SU-DHL-6 (cell line): Measurements from ENCODE around the gene SARDH.

Experiments
- CTCF ChIP-seq: fragments of 200-600 bp; sonication (generic); IDR thresholded peaks from one replicate; pipeline ENCODE4 v1.5.1; 2017; ENCODE audit warnings: antibody characterized with exemption, mild to moderate bottlenecking, low read length, moderate library complexity; ENCODE audit not compliant: insufficient read depth, poor library complexity, severe bottlenecking
- EZH2phosphoT487 ChIP-seq: fragments of 200-600 bp; sonication (generic), shearing (Covaris generic); conservative IDR thresholded peaks from 2 replicates; pipeline ENCODE4 v1.6.1; 2018; ENCODE audit warnings: mild to moderate bottlenecking, antibody characterized with exemption, low read length, moderate library complexity, mixed read lengths

DNA sequence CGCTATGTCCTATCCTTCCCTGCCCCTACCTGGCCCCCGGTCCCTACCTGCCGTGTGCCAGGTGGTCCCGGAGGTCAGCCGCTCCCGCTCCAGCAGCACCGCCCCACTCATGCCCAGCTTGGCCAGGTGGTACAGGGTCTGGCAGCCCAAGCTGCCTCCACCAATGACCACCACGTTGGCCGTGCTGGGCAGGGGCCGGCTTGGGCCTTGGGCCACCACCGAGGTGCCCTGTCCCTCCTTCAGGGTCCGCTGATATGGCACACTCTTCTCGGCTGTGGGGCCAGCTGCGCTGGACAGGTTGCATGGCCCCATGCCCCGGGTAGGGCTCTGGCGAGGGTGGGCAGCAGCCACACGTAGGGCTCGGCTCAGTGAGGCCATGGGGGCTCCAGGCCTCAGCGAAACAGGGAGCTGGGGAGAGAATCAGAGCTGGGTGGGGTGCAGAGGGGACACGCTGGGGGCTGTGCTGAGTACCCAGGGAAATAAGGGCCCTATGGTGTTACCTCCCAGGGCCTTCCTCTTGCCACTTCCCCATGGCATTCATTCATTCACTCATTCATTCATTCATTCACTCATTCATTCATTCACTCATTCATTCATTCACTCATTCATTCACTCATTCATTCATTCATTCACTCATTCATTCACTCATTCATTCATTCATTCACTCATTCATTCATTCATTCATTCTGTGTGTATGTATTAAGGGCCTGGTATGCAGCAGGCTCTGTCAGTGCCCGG, 4.2 kb downstream of the SARDH start:
- no peak for TF ChIP-seq CTCF
- TF ChIP-seq EZH2phosphoT487: no peak
